NCI-H1436 (cell line): Measurements from ENCODE around the gene TNK1.

Experiments
- DNase-seq: peaks from one replicate; lab custom pipeline; 2025; lab: John Stamatoyannopoulos, UW

Gene TNK1

GRCh38 chr17:7391307-7391706 is 10.4 kb downstream of the TNK1 start:
- DNase-seq = no peak

GRCh38 chr17:7392696-7393612 is 12.1 kb downstream of the TNK1 start:
- no peak for DNase-seq

GRCh38 chr17:7393613-7394451 is 12.9 kb downstream of the TNK1 start:
- DNase-seq = peak; percentile 73

GRCh38 chr17:7394452-7395191 is 13.7 kb downstream of the TNK1 start, which contains the start of gene PLSCR3:
TSS of gene PLSCR3 (minus strand) at chr17:7394525. CDS start at chr17:7394110, 415 bp downstream.
- peak; percentile 68 for DNase-seq

- DNase-seq = no peak
Observed at GRCh38 chr17:7396147-7396546, 15.3 kb downstream of the TNK1 start.

- no peak for DNase-seq
Observed at GRCh38 chr17:7398612-7399011, 17.7 kb downstream of the TNK1 start.

GRCh38 chr17:7403043-7403726 is 22.3 kb downstream of the TNK1 start:
- DNase-seq = peak; percentile 27

GRCh38 chr17:7403727-7403976 is 22.8 kb downstream of the TNK1 start:
- DNase-seq = no peak

GRCh38 chr17:7403977-7404736 is 23.3 kb downstream of the TNK1 start, which contains the start of gene TMEM256:
TSS of gene TMEM256 (minus strand) at chr17:7404097. CDS start at chr17:7404084, 13 bp downstream.
- DNase-seq = peak; percentile 98

- DNase-seq = no peak
Observed at GRCh38 chr17:7404737-7405349, 24.0 kb downstream of the TNK1 start.

GRCh38 chr17:7405350-7406234 is 24.7 kb downstream of the TNK1 start:
- no peak for DNase-seq

GRCh38 chr17:7406235-7406825 is 25.4 kb downstream of the TNK1 start:
- DNase-seq = no peak

GRCh38 chr17:7407082-7407481 is 26.2 kb downstream of the TNK1 start:
- no peak for DNase-seq

GRCh38 chr17:7407485-7408251 is 26.8 kb downstream of the TNK1 start, which contains the start of gene NLGN2:
TSS of gene NLGN2 (plus strand) at chr17:7407845. CDS start at chr17:7408256, 411 bp downstream.
- DNase-seq = no peak

- DNase-seq = no peak
Observed at GRCh38 chr17:7408252-7408727, 27.4 kb downstream of the TNK1 start.

- DNase-seq = no peak
Observed at GRCh38 chr17:7408863-7409262, 28.0 kb downstream of the TNK1 start.

- no peak for DNase-seq
Observed at GRCh38 chr17:7409716-7410115, 28.8 kb downstream of the TNK1 start.
